Peyer's patch (tissue), 4 donors: Measurements from ENCODE around the gene RBM41. TPM values are rescaled to one million over a fixed set of nuclear protein-coding genes. Genes with fewer than 3 reads are reported as not detected.
"Not testable (repeated sequence)": the region's sequence is repeated elsewhere in the genome, so short reads cannot be mapped to it uniquely, and the experiment has no call there.

Experiments used
- DNase-seq, 3 donors: peaks; one replicate each; pipeline ENCODE4 v3.0.0-alpha.2; 2017 to 2019
- H3K27ac ChIP-seq, 4 donors: fragments of 200-600 bp; sonication (generic); one replicate each; pipeline ENCODE4 v1.5.1; 2016 to 2019
- H3K27me3 ChIP-seq, 2 donors: fragments of 200-600 bp; sonication (generic); one replicate each; pipeline ENCODE4 v1.5.1; 2019
- H3K36me3 ChIP-seq, 3 donors: fragments of 200-600 bp; sonication (generic); one replicate each; pipeline ENCODE4 v1.5.1; 2016 to 2019
- H3K4me1 ChIP-seq, 4 donors: fragments of 200-600 bp; sonication (generic); one replicate each; pipeline ENCODE4 v1.5.1; 2016 to 2019
- H3K4me3 ChIP-seq, 4 donors: fragments of 200-600 bp; sonication (generic); 1 replicate in 3 of 4; 2 replicates in 1 of 4; pipeline ENCODE4 v1.5.1; 2016 to 2019; ENCODE audit warnings: mild to moderate bottlenecking in 1 of 4
- H3K9me3 ChIP-seq, 4 donors: fragments of 200-600 bp; sonication (generic); one replicate each; pipeline ENCODE4 v1.5.1; 2016 to 2019; ENCODE audit warnings: mild to moderate bottlenecking in 1 of 4
- CTCF ChIP-seq, 6 experiments: fragments of 450-650 bp in 4 of 6; fragments of 200-600 bp in 2 of 6; sonication (generic) in 1 of 6; IDR thresholded peaks; one replicate each; pipeline ENCODE4 v1.5.1; 2017 to 2019; ENCODE audit warnings: antibody characterized with exemption in 6 of 6, mild to moderate bottlenecking in 3 of 6, moderate library complexity in 1 of 6
- POLR2A ChIP-seq, 2 donors: fragments of 450-650 bp; IDR thresholded peaks; one replicate each; pipeline ENCODE4 v1.5.1; 2017; ENCODE audit warnings: antibody characterized with exemption in 2 of 2, mild to moderate bottlenecking in 2 of 2, moderate library complexity in 2 of 2
- total RNA-seq, 4 donors: library from RNA; depleted of rRNA; stranded (reverse); fragments of >200 nt; gene quantifications; one replicate each; pipeline ENCODE4 v1.1.0, GENCODE V29; 2016

The RBM41 gene
- total RNA-seq, 4 donors from 2014 or later: 27.8 to 46.2 (median 37.8) TPM

DNA sequence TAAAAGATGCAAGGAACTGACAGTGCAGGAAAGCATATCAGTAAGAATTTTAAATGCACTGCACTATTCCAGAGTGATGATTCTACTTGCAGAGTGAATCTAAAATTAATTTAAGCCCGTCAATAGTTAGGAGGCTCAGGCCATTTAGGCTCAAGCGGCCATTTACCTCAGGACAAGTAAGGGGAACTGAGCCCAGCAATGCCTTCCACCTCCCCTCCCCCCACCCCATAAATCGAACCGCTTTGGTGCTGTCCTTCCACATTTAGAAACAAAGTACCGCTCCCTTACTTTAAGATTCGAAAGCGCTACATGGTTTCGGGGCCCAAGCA, 665 bp downstream of the RBM41 start:
- DNase-seq: no peak
- TF ChIP-seq CTCF (IDR thresholded peaks at IDR 0.05) (no peak), POLR2A (IDR thresholded peaks at IDR 0.05) (no peak)
- peak overlapping the region; percentile 55 to 69 (median 66) for H3K27ac ChIP-seq
- no peaks in the 10 kb centered on the region for H3K9me3 ChIP-seq
- H3K4me3 ChIP-seq: peak overlapping the region; percentile 50 to 70 (median 58)
- H3K36me3 ChIP-seq: peaks cover 0 to 21% (median 0%) of the 10 kb centered on the region in 3 donors
- H3K27me3 ChIP-seq: no peaks in the 10 kb centered on the region
- H3K4me1 ChIP-seq: peaks cover 0 to 4% (median 0%) of the 10 kb centered on the region in 4 donors

- Histone ChIP-seq H3K4me1 (no peaks in the 10 kb centered on the region), H3K36me3 (peaks cover 0 to 14% (median 0%) of the 10 kb centered on the region in 3 donors)
These were observed 11.2 kb downstream of the RBM41 start for GRCh38 chrX:107107459-107107858.

DNA sequence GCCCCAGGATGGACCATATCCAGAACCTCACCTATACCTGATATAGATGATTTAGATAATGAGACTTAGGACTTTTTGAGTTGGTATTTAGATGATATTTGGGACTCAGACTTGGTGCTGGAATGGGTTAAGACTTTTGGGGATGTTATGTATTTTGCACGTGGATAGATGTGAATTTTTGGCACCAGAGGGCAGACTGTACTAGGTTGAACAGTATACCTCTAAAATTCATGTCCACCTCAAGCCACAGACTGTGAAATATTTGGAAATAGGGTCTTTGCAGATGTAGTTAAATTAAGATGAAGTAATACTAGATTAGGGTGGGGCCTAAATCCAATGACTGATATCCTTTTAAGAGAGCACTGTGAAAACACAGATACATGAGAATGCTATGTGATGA, 15.6 kb downstream of the RBM41 start:
- H3K4me1 ChIP-seq: no peaks in the 10 kb centered on the region
- H3K9me3 ChIP-seq: no peaks in the 10 kb centered on the region
- no peaks in the 10 kb centered on the region for H3K27me3 ChIP-seq
- H3K36me3 ChIP-seq: peaks cover 0 to 5% (median 0%) of the 10 kb centered on the region in 3 donors
- DNase-seq: no peak
- TF ChIP-seq CTCF (IDR thresholded peaks at IDR 0.05) (peak in 1 of 6 experiments; percentile 10), POLR2A (IDR thresholded peaks at IDR 0.05) (no peak)
- H3K4me3 ChIP-seq: no peak overlapping the region
- no peak overlapping the region for H3K27ac ChIP-seq

More at GRCh38 chrX:107107459-107107858, 11.2 kb downstream of the RBM41 start:
- no peak for TF ChIP-seq CTCF (IDR thresholded peaks at IDR 0.05)
- TF ChIP-seq POLR2A (IDR thresholded peaks at IDR 0.05): no peak
- no peaks in the 10 kb centered on the region for H3K27me3 ChIP-seq
- no peak for DNase-seq
- no peaks in the 10 kb centered on the region for H3K9me3 ChIP-seq
- no peak overlapping the region for H3K27ac ChIP-seq
- no peak overlapping the region for H3K4me3 ChIP-seq

DNA sequence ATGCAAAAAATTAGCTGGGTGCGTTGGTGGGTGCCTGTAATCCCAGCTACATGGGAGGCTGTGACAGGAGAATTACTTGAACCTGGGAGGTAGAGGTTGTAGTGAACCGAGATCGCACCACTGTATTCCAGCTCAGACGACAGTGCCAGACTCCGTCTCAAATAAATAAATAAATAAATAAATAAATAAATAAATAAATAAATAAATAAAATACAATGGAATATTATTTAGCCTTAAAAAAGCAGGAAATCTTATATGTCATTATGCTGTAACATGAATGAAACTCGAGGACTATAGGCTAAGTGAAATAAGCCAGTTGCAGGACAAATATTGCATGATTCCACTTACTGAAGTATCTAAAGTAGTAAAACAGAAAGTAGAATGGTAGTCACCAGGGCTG, 42.5 kb downstream of the RBM41 start:
- no peaks in the 10 kb centered on the region for H3K4me1 ChIP-seq
- H3K27ac ChIP-seq: no peak overlapping the region
- no peak for TF ChIP-seq POLR2A (IDR thresholded peaks at IDR 0.05)
- no peak for TF ChIP-seq CTCF (IDR thresholded peaks at IDR 0.05)
- no peaks in the 10 kb centered on the region for H3K27me3 ChIP-seq
- no peak overlapping the region for H3K4me3 ChIP-seq
- H3K36me3 ChIP-seq: no peaks in the 10 kb centered on the region
- H3K9me3 ChIP-seq: no peaks in the 10 kb centered on the region
- DNase-seq: no peak

DNA sequence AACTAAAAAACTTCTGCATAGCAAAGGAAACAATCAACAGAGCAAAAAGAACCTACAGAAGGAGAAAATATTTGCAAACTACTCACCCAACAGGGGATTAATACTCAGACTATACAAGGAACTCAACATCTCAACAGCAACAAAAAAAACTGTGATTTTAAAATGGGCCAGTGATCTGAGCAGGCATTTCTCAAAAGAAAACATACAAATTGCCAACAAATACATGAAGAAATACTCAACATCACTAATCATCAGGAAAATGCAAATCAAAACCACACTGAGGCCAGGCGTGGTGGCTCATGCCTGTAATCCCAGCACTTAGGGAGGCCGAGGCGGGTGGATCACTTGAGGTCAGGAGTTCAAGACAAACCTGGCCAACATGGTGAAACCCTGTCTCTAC, 60.9 kb downstream of the RBM41 start:
- H3K36me3 ChIP-seq, H3K4me1 ChIP-seq, H3K27me3 ChIP-seq, H3K27ac ChIP-seq, H3K9me3 ChIP-seq, H3K4me3 ChIP-seq, DNase-seq: not testable (repeated sequence)

- H3K36me3 ChIP-seq: no peaks in the 10 kb centered on the region
- H3K27ac ChIP-seq: no peak overlapping the region
- no peaks in the 10 kb centered on the region for H3K27me3 ChIP-seq
- H3K9me3 ChIP-seq: no peaks in the 10 kb centered on the region
- TF ChIP-seq CTCF (IDR thresholded peaks at IDR 0.05): no peak
- no peak for TF ChIP-seq POLR2A (IDR thresholded peaks at IDR 0.05)
- H3K4me3 ChIP-seq: no peak overlapping the region
- DNase-seq: no peak
- H3K4me1 ChIP-seq: no peaks in the 10 kb centered on the region
These were observed 63.6 kb downstream of the RBM41 start for GRCh38 chrX:107054978-107055377.
